Activated CD8-positive, alpha-beta memory T cell treated with anti-CD3 and anti-CD28 coated beads for 4 hours (primary cell): Measurements from ENCODE around the gene HMCN2.

Source experiments
- DNase-seq, 2 donors: peaks; one replicate each; pipeline ENCODE4 v3.0.0-alpha.2; 2020; ENCODE audit warnings: low read depth in 2 of 2

HMCN2 gene

DNA sequence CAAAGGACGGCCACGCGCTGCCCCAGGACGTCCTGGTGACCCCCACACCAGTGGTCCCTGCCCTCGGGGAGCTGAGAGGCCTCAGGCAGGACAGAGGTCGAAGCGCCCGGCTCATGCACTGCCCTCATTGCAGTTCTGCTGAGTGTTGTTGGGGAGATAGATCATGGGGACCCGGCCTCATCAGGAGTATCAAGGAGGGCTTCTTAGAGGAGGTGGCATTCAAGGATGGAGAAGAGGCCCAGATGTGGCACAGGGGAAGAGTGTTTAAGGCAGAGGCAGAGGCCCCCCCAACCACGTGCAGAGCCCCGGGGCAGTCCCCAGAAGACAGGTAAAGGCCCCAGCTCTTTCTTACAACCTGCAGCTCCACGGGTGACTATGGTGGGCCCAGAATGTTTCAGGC lies 205.4 kb downstream of the HMCN2 start:
- DNase-seq: no peak

DNA sequence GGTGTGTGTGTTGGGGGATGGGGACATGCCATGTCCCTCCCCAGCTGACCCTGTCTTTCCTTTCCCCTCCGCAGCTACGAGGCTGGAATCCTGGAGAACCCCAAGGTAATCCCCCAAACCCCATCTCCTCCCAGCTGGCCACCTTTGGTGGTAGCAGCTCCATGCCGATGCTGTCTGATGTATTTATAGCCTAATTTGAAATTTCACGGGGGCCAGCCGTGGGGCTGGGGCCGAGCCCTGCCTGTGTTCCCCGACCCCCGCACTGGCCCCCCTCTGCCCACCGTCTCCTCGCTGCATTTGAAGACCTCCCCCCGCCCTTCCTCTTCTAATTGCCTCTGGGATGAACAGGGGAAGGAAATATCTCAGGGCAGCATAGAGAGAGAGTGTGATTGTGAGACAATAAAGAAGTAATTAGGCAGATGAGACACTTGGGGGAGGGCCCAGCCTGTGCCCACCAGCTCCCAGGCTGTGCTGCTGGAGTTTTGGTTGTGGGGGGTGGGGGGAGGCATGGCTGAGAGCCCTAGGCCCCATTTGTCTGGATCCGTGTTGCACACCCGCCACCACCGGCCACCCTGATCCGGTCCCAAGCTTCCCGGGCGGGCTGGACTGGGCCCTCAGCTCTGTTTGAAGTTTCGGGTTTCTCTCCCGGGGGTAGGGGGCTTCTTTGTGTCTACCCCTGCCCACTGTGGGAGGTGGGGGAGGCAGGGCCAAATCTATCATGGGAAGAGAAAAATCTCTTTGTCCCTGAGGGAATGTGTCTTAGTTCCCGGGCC lies 206.0 kb downstream of the HMCN2 start:
- no peak for DNase-seq

DNA sequence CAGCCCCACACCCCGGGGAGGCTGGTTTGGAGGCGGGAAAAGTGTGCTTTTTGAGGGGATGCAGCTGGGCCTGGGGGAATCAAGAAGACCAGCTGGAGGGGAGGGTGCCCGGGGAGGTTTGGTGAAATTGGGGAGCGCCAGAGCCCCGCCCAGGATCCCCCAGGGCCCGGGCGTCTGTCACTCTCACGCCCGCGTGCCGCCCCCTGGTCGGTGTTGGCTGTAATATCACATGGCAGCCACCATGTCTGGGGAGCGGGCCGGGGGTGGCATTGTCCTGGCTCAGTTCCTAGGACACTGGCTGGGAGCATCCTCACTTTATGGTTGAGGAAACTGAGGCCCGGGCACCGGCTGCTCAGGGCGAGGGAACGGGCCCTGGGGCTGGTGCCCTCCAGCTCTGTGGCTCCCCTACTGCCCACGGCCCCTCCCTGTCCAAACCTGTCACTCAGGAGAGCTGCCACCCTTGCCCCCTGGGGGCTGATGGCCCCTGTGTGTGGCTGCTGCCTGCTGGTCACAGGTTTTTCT lies 206.7 kb downstream of the HMCN2 start:
- DNase-seq: no peak

- no peak for DNase-seq
These were observed 207.4 kb downstream of the HMCN2 start for GRCh38 chr9:130473009-130473408.

DNA sequence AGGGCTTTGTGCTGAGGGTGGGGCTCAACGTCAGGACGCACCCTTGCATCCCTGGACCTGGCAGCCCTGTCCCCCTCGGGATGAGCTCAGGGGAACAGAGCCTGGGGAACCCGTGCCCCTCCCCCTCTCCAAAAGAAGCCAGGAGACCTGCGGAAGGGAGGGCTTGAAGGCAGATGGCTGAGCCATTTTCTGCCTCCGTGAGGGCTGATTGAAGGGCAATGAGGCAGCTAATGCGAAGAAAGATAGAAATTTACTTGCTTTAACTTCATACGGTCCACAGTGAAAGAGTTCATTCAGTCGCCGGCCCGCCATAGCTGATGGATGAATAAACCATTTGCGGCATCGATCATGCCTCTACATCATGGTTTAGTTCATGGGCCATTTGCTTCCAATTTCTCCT lies 208.0 kb downstream of the HMCN2 start:
- no peak for DNase-seq

GRCh38 chr9:130474106-130474505 lies 208.5 kb downstream of the HMCN2 start:
- no peak for DNase-seq

- DNase-seq: no peak
These were observed 210.7 kb downstream of the HMCN2 start for GRCh38 chr9:130476151-130476730.

GRCh38 chr9:130477564-130477963 lies 212.0 kb downstream of the HMCN2 start:
- no peak for DNase-seq

DNA sequence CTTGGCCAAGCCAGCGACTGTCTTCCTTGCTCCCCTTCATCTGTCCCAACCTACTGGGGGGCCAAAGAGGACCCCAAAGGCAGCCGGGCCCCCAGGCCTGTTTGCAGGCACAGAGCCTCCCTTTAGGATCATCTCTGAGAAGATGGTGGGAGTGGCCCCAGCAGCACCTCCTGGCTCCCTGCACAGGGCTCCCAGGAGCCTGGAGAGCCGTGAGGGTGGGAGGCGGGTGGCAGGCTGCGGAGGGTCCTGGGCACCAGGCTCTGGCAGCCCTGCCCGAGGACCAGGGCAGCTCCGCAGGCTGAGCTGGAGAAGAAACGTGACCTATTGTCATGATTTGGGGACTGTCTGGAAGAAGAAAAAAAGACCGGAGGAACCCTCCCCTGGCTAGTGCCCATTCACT lies 212.6 kb downstream of the HMCN2 start:
- DNase-seq: no peak

- no peak for DNase-seq
These were observed 213.4 kb downstream of the HMCN2 start for GRCh38 chr9:130478736-130479575.

- no peak for DNase-seq
These were observed 214.0 kb downstream of the HMCN2 start for GRCh38 chr9:130479587-130479986.

DNA sequence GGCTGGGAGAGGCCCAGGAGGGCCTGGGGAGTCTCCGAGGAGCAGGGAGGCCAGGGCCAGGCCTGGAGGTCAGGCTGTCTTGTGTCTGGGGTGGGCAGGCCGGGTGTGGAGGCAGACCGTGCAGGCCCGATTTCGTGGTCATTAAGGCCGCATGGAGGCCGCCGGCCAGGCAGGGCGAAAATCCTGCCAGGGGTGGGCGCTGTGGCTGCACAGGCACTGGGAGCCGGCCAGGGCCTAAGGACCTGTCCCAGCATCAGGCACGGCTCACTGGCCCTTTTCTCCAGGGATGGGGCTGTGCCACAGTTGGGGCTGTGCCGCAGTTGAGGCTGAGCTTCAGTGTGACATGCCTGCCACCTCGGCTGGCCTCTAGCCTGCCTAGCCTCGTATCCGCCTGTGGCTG lies 215.1 kb downstream of the HMCN2 start:
- DNase-seq: no peak

GRCh38 chr9:130482463-130482862 lies 216.9 kb downstream of the HMCN2 start:
- no peak for DNase-seq

- no peak for DNase-seq
These were observed 217.9 kb downstream of the HMCN2 start for GRCh38 chr9:130483371-130483971.
